Lung (tissue), 12 donors: ENCODE data around the gene RALGAPA2. TPM values are rescaled to one million over a fixed set of nuclear protein-coding genes. Genes with fewer than 3 reads are reported as not detected.

Experiments
- ATAC-seq: fragments of 200-7000 bp; cut with Tn5 transposase; one replicate; pipeline ENCODE4 v1.9.1; 2020; ENCODE audit warnings: moderate number of reproducible peaks; ENCODE audit not compliant: insufficient read depth, low FRiP score
- DNase-seq, 3 donors: peaks; one replicate each; pipeline ENCODE4 v3.0.0-alpha.2; 2013 to 2017
- H3K27ac ChIP-seq, 2 donors: one replicate each; pipeline ENCODE4 v1.5.1; 2013; ENCODE audit warnings: mild to moderate bottlenecking in 2 of 2, moderate library complexity in 2 of 2, control low read depth in 1 of 2, inconsistent platforms in 1 of 2, low read depth in 1 of 2, low read length in 1 of 2
- H3K27me3 ChIP-seq, 3 donors: one replicate each; pipeline ENCODE4 v1.5.1; 2013; ENCODE audit warnings: low read length in 2 of 3; ENCODE audit not compliant: control insufficient read depth in 3 of 3, insufficient read depth in 3 of 3
- H3K36me3 ChIP-seq, 4 donors: one replicate each; pipeline ENCODE4 v1.5.1; 2013; ENCODE audit warnings: low read length in 4 of 4, mild to moderate bottlenecking in 1 of 4, moderate library complexity in 1 of 4; ENCODE audit not compliant: control insufficient read depth in 4 of 4, insufficient read depth in 4 of 4
- H3K4me1 ChIP-seq, 5 donors: one replicate each; pipeline ENCODE4 v1.5.1; 2013; ENCODE audit warnings: low read length in 5 of 5, mild to moderate bottlenecking in 2 of 5, moderate library complexity in 1 of 5; ENCODE audit not compliant: control insufficient read depth in 5 of 5, insufficient read depth in 5 of 5
- H3K4me3 ChIP-seq: one replicate; pipeline ENCODE4 v1.5.1; 2013; ENCODE audit warnings: mild to moderate bottlenecking, control low read depth, moderate library complexity
- H3K9ac ChIP-seq, 2 donors: one replicate each; pipeline ENCODE4 v1.5.1; 2013; ENCODE audit warnings: low read length in 2 of 2, control low read depth in 1 of 2; ENCODE audit not compliant: insufficient read depth in 1 of 2
- H3K9me3 ChIP-seq, 4 donors: one replicate each; pipeline ENCODE4 v1.5.1; 2013; ENCODE audit warnings: low read length in 3 of 4, mild to moderate bottlenecking in 1 of 4, moderate library complexity in 1 of 4; ENCODE audit not compliant: control insufficient read depth in 4 of 4, insufficient read depth in 3 of 4
- WGBS, 2 donors: extraction: QIAGEN DNeasy Blood & Tissue Kit; methylation state at CpG; one replicate each; pipeline ENCODE4 v1.1.7; 2013; 5-methylcytosine and 5-hydroxymethylcytosine counted together
- polyA plus RNA-seq, 2 donors: library from polyadenylated mRNA; stranded (reverse); fragments of 200-250 nt; gene quantifications; one replicate each; pipeline ENCODE4 v1.2.1, GENCODE V29; 2013
- total RNA-seq, 2 donors: library from RNA; depleted of rRNA in 1 of 2; stranded (reverse); fragments of >200 nt in 1 of 2; gene quantifications; one replicate each; pipeline ENCODE4 v1.2.1, GENCODE V29; 2014 to 2021
- TF ChIP-seq, protein P1 (sequence below): IDR thresholded peaks from 2 replicates; pipeline ENCODE4 v1.5.1; 2012; ENCODE audit warnings: mild to moderate bottlenecking; ENCODE audit errors: control extremely low read depth, extremely low read depth
- donor health status: control.
- donor health status: control.
- donor health status: Bipolar disorder and iron deficiency.
- donor health status: healthy.
- donor health status: DM: yes; HTN: yes; CAD: no.

RALGAPA2 gene
- total and polyA plus RNA-seq, 4 donors, result 12.1 to 83.4 (median 55.6) TPM

GRCh38 chr20:20641783-20642182, 70.7 kb downstream of the RALGAPA2 start:
- Histone ChIP-seq H3K4me3 (no peak overlapping the region), H3K27me3 (no peaks in the 10 kb centered on the region), H3K27ac (no peak overlapping the region), H3K4me1 (no peaks in the 10 kb centered on the region), H3K36me3 (peaks cover 3 to 20% (median 9%) of the 10 kb centered on the region in 4 donors), H3K9ac (no peak overlapping the region), H3K9me3 (no peaks in the 10 kb centered on the region)
- TF ChIP-seq, protein P1, sequence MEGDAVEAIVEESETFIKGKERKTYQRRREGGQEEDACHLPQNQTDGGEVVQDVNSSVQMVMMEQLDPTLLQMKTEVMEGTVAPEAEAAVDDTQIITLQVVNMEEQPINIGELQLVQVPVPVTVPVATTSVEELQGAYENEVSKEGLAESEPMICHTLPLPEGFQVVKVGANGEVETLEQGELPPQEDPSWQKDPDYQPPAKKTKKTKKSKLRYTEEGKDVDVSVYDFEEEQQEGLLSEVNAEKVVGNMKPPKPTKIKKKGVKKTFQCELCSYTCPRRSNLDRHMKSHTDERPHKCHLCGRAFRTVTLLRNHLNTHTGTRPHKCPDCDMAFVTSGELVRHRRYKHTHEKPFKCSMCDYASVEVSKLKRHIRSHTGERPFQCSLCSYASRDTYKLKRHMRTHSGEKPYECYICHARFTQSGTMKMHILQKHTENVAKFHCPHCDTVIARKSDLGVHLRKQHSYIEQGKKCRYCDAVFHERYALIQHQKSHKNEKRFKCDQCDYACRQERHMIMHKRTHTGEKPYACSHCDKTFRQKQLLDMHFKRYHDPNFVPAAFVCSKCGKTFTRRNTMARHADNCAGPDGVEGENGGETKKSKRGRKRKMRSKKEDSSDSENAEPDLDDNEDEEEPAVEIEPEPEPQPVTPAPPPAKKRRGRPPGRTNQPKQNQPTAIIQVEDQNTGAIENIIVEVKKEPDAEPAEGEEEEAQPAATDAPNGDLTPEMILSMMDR, result no peak
- ATAC-seq, result no peak
- DNase-seq, result no peak
- WGBS, 2 donors, result 99 to 100% methylated on average over 1 to 2 of the region's 2 CpGs

- WGBS, 2 donors, result 23 to 54% methylated on average over 2 of the region's 2 CpGs
- Histone ChIP-seq H3K4me1 (peaks cover 0 to 2% (median 0%) of the 10 kb centered on the region in 5 donors), H3K9ac (no peak overlapping the region), H3K4me3 (no peak overlapping the region), H3K27ac (no peak overlapping the region), H3K36me3 (peaks cover 15 to 28% (median 20%) of the 10 kb centered on the region in 4 donors), H3K9me3 (no peaks in the 10 kb centered on the region), H3K27me3 (no peaks in the 10 kb centered on the region)
- no peak for ATAC-seq
- DNase-seq, result no peak
- TF ChIP-seq, protein P1, result no peak
Measured at GRCh38 chr20:20638878-20639277, 73.6 kb downstream of the RALGAPA2 start.

DNA sequence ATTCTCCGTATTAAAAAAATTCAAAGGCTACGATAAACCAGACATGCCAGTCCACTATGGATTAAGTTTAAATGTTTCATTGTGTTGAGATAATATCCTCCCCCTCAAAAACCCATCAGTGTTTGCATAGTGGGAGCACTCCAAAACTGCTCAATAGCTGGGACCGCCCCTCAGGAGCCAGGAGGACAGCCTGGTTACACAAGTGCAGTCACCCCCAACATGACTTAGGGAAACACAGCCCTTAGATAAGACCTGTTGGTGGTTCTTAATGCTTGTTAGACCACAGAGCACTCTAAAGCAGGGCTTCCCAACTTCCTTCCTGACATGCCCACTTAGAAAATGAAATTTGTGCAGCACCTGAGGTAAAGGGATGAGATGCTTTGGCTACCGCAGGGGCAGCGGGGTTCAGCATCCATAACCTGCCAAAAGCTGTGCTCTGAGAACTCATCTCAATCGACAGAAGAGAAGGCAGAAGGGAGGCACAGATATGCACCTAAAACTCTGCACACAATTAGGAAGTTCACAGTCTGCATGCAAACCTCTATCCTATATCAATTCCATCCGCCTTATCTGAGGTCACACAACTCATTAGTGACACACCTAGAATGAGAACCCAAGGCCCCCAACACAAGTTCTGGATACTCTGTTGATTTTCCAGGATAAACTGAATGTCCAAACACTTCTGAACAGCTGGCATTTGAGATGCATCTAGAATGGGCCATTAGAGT, 74.3 kb downstream of the RALGAPA2 start:
- no peaks in the 10 kb centered on the region for H3K27me3 ChIP-seq
- TF ChIP-seq, protein P1, result no peak
- whole genome bisulfite sequencing, 2 donors, result 63 to 81% methylated on average over 7 of the region's 7 CpGs
- peaks cover 0 to 2% (median 0%) of the 10 kb centered on the region in 5 donors for H3K4me1 ChIP-seq
- H3K4me3 ChIP-seq, result no peak overlapping the region
- H3K36me3 ChIP-seq, result peaks cover 15 to 30% (median 20%) of the 10 kb centered on the region in 4 donors
- no peak overlapping the region for H3K9ac ChIP-seq
- H3K9me3 ChIP-seq, result no peaks in the 10 kb centered on the region
- no peak for ATAC-seq
- no peak overlapping the region for H3K27ac ChIP-seq
- DNase-seq, result no peak

GRCh38 chr20:20635006-20635405, 77.4 kb downstream of the RALGAPA2 start:
- H3K27ac ChIP-seq, result no peak overlapping the region
- no peaks in the 10 kb centered on the region for H3K27me3 ChIP-seq
- no peak for DNase-seq
- H3K4me1 ChIP-seq, result peaks cover 0 to 2% (median 0%) of the 10 kb centered on the region in 5 donors
- TF ChIP-seq, protein P1, result no peak
- no peak overlapping the region for H3K4me3 ChIP-seq
- H3K9me3 ChIP-seq, result no peaks in the 10 kb centered on the region
- H3K36me3 ChIP-seq, result peaks cover 13 to 36% (median 25%) of the 10 kb centered on the region in 4 donors
- no peak overlapping the region for H3K9ac ChIP-seq
- 93 to 95% methylated on average over 2 of the region's 2 CpGs for WGBS, 2 donors
- no peak for ATAC-seq
